Uterus (tissue), 2 donors: ENCODE measurements around the gene MTFMT.

Source experiments
- CTCF ChIP-seq, 4 experiments: fragments of 200-600 bp in 2 of 4; fragments of 450-650 bp in 2 of 4; sonication (generic) in 2 of 4; IDR thresholded peaks; one replicate each; pipeline ENCODE4 v1.5.1; 2016 to 2019; ENCODE audit warnings: antibody characterized with exemption in 4 of 4, mild to moderate bottlenecking in 2 of 4, moderate library complexity in 1 of 4
- POLR2A ChIP-seq, 2 donors: fragments of 450-650 bp; IDR thresholded peaks; one replicate each; pipeline ENCODE4 v1.6.1; 2016; ENCODE audit warnings: antibody characterized with exemption in 2 of 2, mild to moderate bottlenecking in 1 of 2, moderate library complexity in 1 of 2

- TF ChIP-seq CTCF (IDR thresholded peaks at IDR 0.05) = no peak
- no peak for TF ChIP-seq POLR2A (IDR thresholded peaks at IDR 0.05)
These were observed 24.4 kb downstream of the MTFMT start for GRCh38 chr15:65004993-65005392.
